Activated T-helper 17 cell treated with anti-CD3 and anti-CD28 coated beads, Interleukin-2, amount 50 U/mL, for 72 hours (primary cell): Measurements from ENCODE around the gene EXOC1L. TPM values are rescaled to one million over a fixed set of nuclear protein-coding genes. Genes with fewer than 3 reads are reported as not detected.

ENCODE experiments used
- ATAC-seq: fragments of 150-1000 bp; cut with Tn5 transposase; replicated peaks from 2 replicates; pipeline ENCODE4 v1.10.0; 2021; ENCODE audit warnings: mild to moderate bottlenecking, moderate library complexity
- H3K27ac Mint-ChIP-seq: one replicate; pipeline ENCODE4 v1.8.0; 2022; ENCODE audit warnings: mixed read lengths
- H3K27me3 Mint-ChIP-seq: one replicate; pipeline ENCODE4 v1.8.0; 2022; ENCODE audit warnings: mixed read lengths
- H3K36me3 Mint-ChIP-seq: one replicate; pipeline ENCODE4 v1.8.0; 2022; ENCODE audit warnings: low read depth, mild to moderate bottlenecking, mixed read lengths
- H3K4me1 Mint-ChIP-seq: one replicate; pipeline ENCODE4 v1.8.0; 2022; ENCODE audit warnings: mixed read lengths
- H3K4me3 Mint-ChIP-seq: one replicate; pipeline ENCODE4 v1.8.0; 2022; ENCODE audit warnings: mild to moderate bottlenecking, mixed read lengths
- H3K9me3 Mint-ChIP-seq: one replicate; pipeline ENCODE4 v1.8.0; 2022; ENCODE audit warnings: mixed read lengths
- total RNA-seq, 2 donors: library from RNA; stranded (reverse); gene quantifications; one replicate each; pipeline ENCODE4 v1.2.3, GENCODE V29; 2022

EXOC1L gene
- total RNA-seq, 2 donors from 2014 or later = not detected

GRCh38 chr4:55884093-55884850 lies 64.7 kb downstream of the EXOC1L start:
- Mint-ChIP-seq H3K27me3 (no peaks in the 10 kb centered on the region), H3K36me3 (peaks cover 72% of the 10 kb centered on the region), H3K4me1 (no peaks in the 10 kb centered on the region), H3K4me3 (no peak overlapping the region), H3K27ac (no peak overlapping the region), H3K9me3 (no peaks in the 10 kb centered on the region)
- ATAC-seq = no peak

DNA sequence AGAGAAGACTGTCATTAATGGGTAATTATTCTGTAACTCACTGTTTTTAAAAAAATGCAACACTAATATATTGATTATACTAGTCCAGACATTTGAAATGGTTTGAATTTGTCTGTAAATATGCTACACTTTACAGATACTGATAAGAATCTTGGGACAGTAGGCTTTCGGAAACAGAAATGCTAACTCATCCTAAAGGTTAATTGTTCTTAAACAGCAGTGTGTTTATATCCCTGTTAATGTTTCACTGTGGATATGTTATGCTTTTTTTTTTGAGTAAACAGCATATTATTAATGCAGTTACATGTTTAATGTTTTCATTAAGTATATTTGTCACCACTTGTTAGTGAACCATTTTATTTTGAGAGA lies 65.2 kb downstream of the EXOC1L start:
- Mint-ChIP-seq H3K4me3 (no peak overlapping the region), H3K36me3 (peaks cover 72% of the 10 kb centered on the region), H3K27me3 (no peaks in the 10 kb centered on the region), H3K27ac (no peak overlapping the region), H3K4me1 (no peaks in the 10 kb centered on the region), H3K9me3 (no peaks in the 10 kb centered on the region)
- no peak for ATAC-seq

Other genes with a start within 250 kb of the EXOC1L start
- not detected for gene PDCL2, start 227.5 kb upstream of the EXOC1L start, total RNA-seq
- gene NMU, start 183.5 kb upstream of the EXOC1L start, total RNA-seq = 1 to 10 TPM in 1 of 2 donors, under 1 TPM in 1; 0.53 to 1.0 TPM
- 10 to 100 TPM; 33.1 to 40.7 TPM for gene EXOC1, start 33.9 kb downstream of the EXOC1L start, total RNA-seq
- 10 to 100 TPM; 15.7 to 16.2 TPM for gene CEP135, start 129.2 kb downstream of the EXOC1L start, total RNA-seq